ENCODE measurements around the gene SBSN.

GRCh38 chr19:35512831-35513627, 15.1 kb downstream of the SBSN start:
- no peak for TF ChIP-seq POLR2A (IDR thresholded peaks at IDR 0.05; ENCODE audit: low read length)
- TF ChIP-seq GATA1 (IDR thresholded peaks at IDR 0.05; ENCODE audit: low read depth, low read length): no peak

All from erythroblast (primary cell).